ENCODE measurements around the gene GALNT10.

GALNT10 gene

GRCh38 chr5:154203798-154204578, 13.5 kb downstream of the GALNT10 start:
- DNase-seq, result no peak

GRCh38 chr5:154205441-154206117, 15.0 kb downstream of the GALNT10 start:
- DNase-seq, result no peak

GRCh38 chr5:154206311-154206710, 15.8 kb downstream of the GALNT10 start:
- DNase-seq, result no peak

DNA sequence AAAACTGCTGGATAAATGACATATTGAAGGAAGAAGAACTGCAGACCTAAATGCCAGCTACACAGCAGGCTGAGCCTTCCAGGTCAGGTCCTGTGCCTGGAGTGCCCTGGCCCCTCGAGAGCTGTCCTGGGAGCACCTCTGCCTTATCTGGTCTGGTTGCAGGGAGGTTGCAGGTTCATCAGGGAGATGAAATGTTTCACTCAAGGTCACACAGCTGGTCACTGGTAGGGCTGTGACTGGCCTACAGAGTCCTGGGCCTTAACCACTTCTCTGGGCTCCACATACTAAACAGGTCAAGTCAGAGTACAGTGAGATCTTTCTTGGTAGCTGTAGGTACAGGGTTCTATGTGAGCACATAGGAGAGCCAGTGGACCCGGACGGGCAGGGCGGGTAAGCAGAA, 16.7 kb downstream of the GALNT10 start:
- DNase-seq, result no peak

DNA sequence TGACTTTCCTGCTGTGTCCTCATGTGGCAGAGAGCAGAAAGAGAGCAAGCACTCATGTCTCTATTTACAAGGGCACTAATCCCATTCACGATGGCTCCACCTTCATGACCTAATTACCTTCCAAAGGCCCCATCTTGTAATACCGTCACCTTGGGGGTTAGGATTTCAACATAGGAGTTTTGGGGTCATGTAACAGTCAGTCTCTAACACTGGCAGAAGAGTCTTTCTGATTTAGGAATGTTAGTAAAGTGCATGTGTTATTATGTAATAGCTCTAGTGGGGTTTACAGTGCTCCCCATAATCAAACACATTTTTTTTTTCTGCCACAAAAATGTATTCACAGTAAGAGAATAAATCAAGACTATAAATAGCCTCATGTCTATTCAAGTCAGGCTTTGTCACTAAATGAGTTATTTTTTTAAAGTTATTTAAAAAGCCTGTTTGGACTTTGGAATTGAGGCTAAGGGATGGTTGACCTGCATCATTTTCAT, 19.1 kb downstream of the GALNT10 start:
- no peak for DNase-seq

DNA sequence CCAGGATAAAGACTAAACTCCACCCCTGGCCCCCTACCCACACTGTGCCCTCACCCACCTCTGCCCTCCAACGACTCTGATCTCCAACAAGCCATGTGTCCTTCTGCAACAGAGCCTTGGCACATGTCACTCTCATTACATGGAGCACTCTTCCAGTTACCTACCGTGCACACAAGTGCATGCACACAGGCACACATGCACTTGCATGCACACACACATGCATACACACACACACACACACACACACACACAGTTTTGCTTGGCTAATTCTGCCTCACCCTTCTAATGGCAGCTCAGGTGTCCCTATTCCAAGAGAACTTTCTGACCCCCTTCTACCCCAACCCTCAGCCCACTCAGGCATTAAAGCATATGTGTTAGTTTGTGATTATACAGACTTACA, 19.6 kb downstream of the GALNT10 start:
- no peak for DNase-seq

DNA sequence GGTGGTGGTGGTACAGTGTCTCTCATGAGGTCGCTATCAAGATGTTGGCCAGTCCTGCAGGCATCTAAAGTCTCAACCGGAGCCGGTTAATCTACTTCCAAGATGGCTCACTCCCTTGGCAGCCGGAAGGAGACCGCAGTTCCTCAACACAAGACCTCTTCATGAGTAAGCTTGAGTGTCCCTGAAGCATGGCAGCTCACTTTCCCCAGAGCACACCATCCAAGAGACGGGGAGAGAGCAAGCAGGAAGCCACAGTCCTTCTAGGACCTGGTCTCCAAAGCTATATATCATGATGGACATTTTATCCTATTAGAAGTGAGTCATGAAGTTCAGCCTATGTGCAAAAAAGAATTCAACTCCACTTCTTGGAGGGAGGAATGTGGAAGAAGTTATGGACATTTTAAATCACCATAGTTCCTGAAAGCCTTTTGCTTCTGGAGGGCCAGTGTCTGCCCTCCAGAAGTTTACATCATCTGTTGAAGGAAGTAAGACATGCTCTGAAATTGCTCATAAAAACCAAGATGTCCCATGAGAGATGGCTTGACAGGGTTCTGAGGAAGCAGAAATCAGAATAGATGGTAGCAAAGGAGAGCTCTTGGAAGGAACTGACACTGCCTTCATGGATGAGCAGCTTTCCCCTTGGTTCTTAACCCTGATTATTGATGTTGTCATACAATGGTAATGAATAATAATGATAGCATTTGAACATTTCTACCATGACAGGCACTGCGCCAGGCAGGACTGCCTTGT, 21.3 kb downstream of the GALNT10 start:
- DNase-seq, result no peak

- DNase-seq, result no peak
Measured at GRCh38 chr5:154213592-154213991, 23.1 kb downstream of the GALNT10 start.

GRCh38 chr5:154214371-154215106, 24.0 kb downstream of the GALNT10 start:
- no peak for DNase-seq

GRCh38 chr5:154215571-154216325, 25.2 kb downstream of the GALNT10 start:
- DNase-seq, result no peak

GRCh38 chr5:154217462-154217861, 26.9 kb downstream of the GALNT10 start:
- no peak for DNase-seq

- DNase-seq, result no peak
Measured at GRCh38 chr5:154218786-154219185, 28.3 kb downstream of the GALNT10 start.

- DNase-seq, result no peak
Measured at GRCh38 chr5:154220625-154221024, 30.1 kb downstream of the GALNT10 start.

DNA sequence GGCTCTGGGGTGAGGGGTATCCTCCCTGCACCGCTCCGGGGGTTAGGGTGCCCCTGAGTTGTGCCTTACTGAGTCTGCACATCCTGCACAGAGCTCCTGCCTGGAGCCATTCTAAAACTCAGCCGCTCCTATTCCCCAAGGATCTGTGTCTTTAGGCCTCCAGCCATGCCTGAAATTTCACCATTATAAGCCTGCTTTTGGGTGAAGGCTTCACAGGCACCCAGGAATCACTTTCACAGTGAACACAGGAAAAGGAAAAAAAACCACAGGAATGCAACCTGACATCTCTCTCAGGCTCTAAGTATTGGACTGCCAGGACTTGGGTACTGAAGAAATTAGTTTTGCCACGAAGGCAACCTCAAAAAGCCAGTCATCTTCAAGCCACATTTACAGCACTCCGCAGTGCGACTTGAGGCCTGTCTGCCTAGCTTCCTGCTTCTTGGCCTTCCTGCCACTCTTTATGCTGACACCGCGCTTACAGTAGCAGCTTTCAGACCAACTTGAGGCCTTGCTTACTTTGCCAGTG, 30.9 kb downstream of the GALNT10 start:
- DNase-seq, result peak in 1 of 3 experiments; percentile 0

DNA sequence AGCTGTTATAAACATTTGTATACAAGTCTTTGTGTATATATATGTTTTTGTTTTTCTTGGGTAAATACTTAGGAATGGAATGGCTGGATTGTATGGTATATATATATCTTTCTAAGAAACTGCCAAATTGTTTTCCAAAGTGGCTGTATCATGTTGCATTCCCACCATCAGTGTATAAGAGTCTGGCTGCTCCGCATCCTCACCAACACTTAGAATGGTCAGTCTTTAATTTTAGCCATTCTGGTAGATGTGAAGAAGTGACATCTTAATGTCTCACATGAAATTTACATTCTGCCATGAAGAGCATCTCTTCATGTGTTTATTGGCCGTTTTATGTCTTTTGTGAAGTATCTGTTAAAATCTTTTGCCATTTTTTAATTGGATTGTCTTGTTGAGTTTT, 31.9 kb downstream of the GALNT10 start:
- DNase-seq, result no peak

DNA sequence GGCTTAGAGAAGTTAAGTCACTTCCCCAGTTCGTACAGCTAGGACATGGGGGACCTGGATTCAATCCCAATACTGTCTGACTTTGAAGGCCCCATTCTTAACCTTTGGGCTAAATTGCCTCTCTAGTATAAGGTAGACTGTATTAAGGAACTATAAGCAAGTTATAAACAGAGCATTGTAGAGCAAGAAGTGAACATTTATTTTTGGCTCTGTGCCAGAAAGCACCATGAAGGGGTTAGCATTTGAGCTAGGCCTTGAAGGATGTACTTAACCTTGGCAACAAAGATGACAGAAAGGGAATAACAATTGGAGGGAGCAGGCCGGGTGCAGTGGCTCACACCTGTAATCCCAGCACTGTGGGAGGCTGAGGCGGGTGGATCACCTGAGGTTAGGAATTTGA, 32.8 kb downstream of the GALNT10 start:
- DNase-seq, result peak in 1 of 3 experiments; percentile 7

DNA sequence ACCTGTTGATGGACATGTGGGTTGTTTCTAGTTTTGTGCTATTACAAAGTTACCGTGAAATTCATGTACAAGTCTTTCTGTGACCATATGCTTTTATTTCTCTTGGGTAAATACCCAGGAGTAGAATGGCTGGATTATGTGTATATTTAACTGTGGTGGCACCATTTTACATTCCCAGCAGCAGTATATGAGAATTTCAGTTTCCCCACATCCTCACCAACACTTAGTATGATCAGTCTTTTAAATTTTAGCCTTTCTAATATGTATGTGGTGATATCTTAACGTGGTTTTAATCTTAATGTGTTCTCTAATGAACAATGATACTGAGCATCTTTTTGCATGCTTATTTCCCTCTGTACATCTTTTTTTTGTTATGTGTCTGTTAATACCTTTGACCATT, 36.6 kb downstream of the GALNT10 start:
- no peak for DNase-seq

- no peak for DNase-seq
Measured at GRCh38 chr5:154228696-154229095, 38.2 kb downstream of the GALNT10 start.

- no peak for DNase-seq
Measured at GRCh38 chr5:154230526-154230925, 40.0 kb downstream of the GALNT10 start.

- DNase-seq, result no peak
Measured at GRCh38 chr5:154234551-154234950, 44.0 kb downstream of the GALNT10 start.

DNA sequence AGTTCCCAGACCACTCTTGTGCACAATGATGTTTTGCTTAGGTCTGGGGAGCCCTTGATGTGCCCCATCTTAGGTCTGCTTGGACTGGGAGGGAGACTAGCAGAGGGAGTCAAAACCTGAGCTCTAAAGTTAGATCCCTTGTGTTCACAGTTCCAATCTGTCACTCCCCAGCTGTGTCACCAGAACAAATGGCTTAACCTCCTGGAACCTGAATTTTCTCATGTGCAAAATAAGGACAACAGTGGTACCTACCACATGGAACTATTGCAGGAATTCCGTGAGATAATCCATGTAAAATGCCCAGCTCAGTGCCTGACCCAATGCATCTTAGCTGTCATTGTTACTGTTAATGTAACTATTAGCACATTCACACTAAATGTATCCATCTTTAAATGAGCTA, 45.5 kb downstream of the GALNT10 start:
- DNase-seq, result no peak
